Measurements from ENCODE around the gene ZCCHC13. TPM values are rescaled to one million over a fixed set of nuclear protein-coding genes. Genes with fewer than 3 reads are reported as not detected.
"Not testable (repeated sequence)": the region's sequence is repeated elsewhere in the genome, so short reads cannot be mapped to it uniquely, and the experiment has no call there.

Gene ZCCHC13
- polyA plus RNA-seq, 3 donors, result not detected

DNA sequence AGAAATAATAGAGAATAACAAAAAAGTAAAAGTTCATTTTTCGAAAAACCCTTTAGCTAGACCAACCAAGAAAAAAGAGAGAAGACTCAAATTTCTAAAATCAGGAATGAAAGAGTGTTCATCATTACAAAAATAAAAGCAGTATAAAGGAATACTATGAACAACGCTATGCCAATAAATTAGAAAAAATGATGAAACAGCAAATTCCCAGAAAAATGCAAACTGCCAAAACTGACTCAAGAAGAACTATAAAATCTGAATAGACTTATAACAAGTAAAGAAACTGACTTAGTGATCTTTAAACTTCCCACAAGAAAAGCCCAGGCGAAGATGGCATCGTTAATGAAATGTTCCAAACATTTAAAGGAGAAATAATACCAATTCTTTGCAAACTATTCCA is 3.1 kb upstream of the ZCCHC13 start:
- no peak overlapping the region for H3K4me2 ChIP-seq (replicated peaks; ENCODE audit: extremely low read depth, low read length, poor library complexity, severe bottlenecking)
- H3K27ac ChIP-seq (ENCODE audit: low read depth in 1 of 2, low read length in 2 of 2), result no peak overlapping the region
- H3K9ac ChIP-seq (ENCODE audit: insufficient read depth, low read length, poor library complexity, severe bottlenecking), result no peak overlapping the region
- no peaks in the 10 kb centered on the region for H3K79me2 ChIP-seq (ENCODE audit: insufficient read depth, low read length)
- Mint-ChIP-seq H3K4me1 (no peaks in the 10 kb centered on the region), H3K36me3 (no peaks in the 10 kb centered on the region), H3K4me3 (no peak overlapping the region), H3K27me3 (ENCODE audit: low read depth in 3 of 3) (peaks cover 0 to 4% (median 0%) of the 10 kb centered on the region in 3 donors), H3K9me3 (peaks cover 0 to 5% (median 0%) of the 10 kb centered on the region in 7 donors), H3K27ac (no peak overlapping the region)
- H3K4me3 ChIP-seq (replicated peaks in 1 of 3; ENCODE audit: low read depth in 2 of 3, low read length in 3 of 3), result no peak overlapping the region
- intact Hi-C loops (cut with micrococcal nuclease), result no loop called here
- no peaks in the 10 kb centered on the region for H3K27me3 ChIP-seq (ENCODE audit: control insufficient read depth in 2 of 2, insufficient read depth in 2 of 2, low read length in 2 of 2)
- H3K4me1 ChIP-seq (ENCODE audit: control insufficient read depth in 1 of 2, insufficient read depth in 2 of 2, low read length in 2 of 2), result no peaks in the 10 kb centered on the region
- no peaks in the 10 kb centered on the region for H3K9me3 ChIP-seq (replicated peaks in 1 of 2; ENCODE audit: control insufficient read depth in 1 of 2, insufficient read depth in 1 of 2, low read length in 2 of 2)
- DNase-seq, result no peak
- H2AFZ ChIP-seq (ENCODE audit: insufficient read depth, low read depth, low read length, poor library complexity, severe bottlenecking), result no peak overlapping the region
- H3K36me3 ChIP-seq (replicated peaks in 1 of 2; ENCODE audit: control insufficient read depth in 1 of 2, insufficient read depth in 2 of 2, low read length in 2 of 2), result no peaks in the 10 kb centered on the region
- no peaks in the 10 kb centered on the region for H4K20me1 ChIP-seq (ENCODE audit: insufficient read depth, low read length)
- TF ChIP-seq, protein P1, sequence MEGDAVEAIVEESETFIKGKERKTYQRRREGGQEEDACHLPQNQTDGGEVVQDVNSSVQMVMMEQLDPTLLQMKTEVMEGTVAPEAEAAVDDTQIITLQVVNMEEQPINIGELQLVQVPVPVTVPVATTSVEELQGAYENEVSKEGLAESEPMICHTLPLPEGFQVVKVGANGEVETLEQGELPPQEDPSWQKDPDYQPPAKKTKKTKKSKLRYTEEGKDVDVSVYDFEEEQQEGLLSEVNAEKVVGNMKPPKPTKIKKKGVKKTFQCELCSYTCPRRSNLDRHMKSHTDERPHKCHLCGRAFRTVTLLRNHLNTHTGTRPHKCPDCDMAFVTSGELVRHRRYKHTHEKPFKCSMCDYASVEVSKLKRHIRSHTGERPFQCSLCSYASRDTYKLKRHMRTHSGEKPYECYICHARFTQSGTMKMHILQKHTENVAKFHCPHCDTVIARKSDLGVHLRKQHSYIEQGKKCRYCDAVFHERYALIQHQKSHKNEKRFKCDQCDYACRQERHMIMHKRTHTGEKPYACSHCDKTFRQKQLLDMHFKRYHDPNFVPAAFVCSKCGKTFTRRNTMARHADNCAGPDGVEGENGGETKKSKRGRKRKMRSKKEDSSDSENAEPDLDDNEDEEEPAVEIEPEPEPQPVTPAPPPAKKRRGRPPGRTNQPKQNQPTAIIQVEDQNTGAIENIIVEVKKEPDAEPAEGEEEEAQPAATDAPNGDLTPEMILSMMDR (IDR thresholded peaks at IDR 0.05), result no peak
- no CpG with 5 or more reads among the region's 4 CpGs for WGBS (ENCODE audit: insufficient coverage)

DNA sequence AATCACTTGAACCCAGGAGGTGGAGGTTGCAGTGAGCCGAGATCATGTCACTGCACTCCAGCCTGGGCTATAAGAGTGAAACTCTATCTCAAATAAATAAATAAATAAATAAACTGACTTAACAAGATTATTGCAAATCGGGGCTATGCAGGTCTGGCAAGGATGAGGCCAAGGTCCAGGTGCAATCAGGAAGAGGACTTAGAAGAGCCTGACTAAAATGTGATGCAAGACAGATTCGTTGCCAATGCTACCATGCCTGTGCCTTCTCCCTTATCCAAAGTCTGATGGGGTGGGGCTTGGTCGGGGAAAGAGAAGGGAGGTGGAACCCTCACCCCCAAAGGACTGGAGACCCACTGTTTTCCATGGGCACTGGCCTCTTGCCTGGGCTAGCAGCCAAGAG is 14.7 kb downstream of the ZCCHC13 start:
- Histone ChIP-seq H3K27me3 (ENCODE audit: control insufficient read depth in 2 of 2, insufficient read depth in 2 of 2, low read length in 2 of 2) (no peaks in the 10 kb centered on the region), H3K4me1 (ENCODE audit: control insufficient read depth in 1 of 2, insufficient read depth in 2 of 2, low read length in 2 of 2) (no peaks in the 10 kb centered on the region)

DNA sequence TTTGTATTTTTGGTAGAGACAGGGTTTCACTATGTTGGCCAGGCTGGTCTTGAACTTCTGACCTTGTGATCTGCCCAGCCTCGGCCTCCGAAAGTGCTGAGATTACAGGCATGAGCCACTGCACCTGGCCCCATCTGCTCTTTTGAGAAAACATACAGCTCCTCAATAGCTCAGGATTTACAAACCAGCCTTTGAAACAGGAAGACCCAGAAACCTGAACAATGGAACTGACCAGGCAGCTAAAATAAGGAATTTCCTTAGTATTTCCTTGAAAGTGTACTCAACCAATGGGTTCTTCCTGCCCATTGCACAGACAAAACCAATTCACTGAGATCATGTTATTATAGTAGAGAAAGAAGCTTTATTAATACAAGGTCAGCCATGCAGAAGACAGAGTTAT is 15.3 kb downstream of the ZCCHC13 start:
- WGBS (ENCODE audit: insufficient coverage), result 100% methylated on average over 1 of the region's 2 CpGs
- not testable (repeated sequence) for DNase-seq

More for the DNA sequence above, 14.7 kb downstream of the ZCCHC13 start:
- H3K4me3 Mint-ChIP-seq, result no peak overlapping the region
- H3K27me3 Mint-ChIP-seq (ENCODE audit: low read depth in 3 of 3), result peaks cover 0 to 2% (median 2%) of the 10 kb centered on the region in 3 donors
- DNase-seq, result no peak
- H3K9me3 Mint-ChIP-seq, result peaks cover 0 to 1% (median 0%) of the 10 kb centered on the region in 7 donors
- no peaks in the 10 kb centered on the region for H3K79me2 ChIP-seq (ENCODE audit: insufficient read depth, low read length)
- no peak overlapping the region for H3K27ac ChIP-seq (ENCODE audit: low read depth in 1 of 2, low read length in 2 of 2)
- H3K36me3 ChIP-seq (replicated peaks in 1 of 2; ENCODE audit: control insufficient read depth in 1 of 2, insufficient read depth in 2 of 2, low read length in 2 of 2), result no peaks in the 10 kb centered on the region
- no peak overlapping the region for H3K4me2 ChIP-seq (replicated peaks; ENCODE audit: extremely low read depth, low read length, poor library complexity, severe bottlenecking)
- no peaks in the 10 kb centered on the region for H3K4me1 Mint-ChIP-seq
- H3K9me3 ChIP-seq (replicated peaks in 1 of 2; ENCODE audit: control insufficient read depth in 1 of 2, insufficient read depth in 1 of 2, low read length in 2 of 2), result no peaks in the 10 kb centered on the region
- H4K20me1 ChIP-seq (ENCODE audit: insufficient read depth, low read length), result no peaks in the 10 kb centered on the region
- no peak overlapping the region for H3K9ac ChIP-seq (ENCODE audit: insufficient read depth, low read length, poor library complexity, severe bottlenecking)
- no peaks in the 10 kb centered on the region for H3K36me3 Mint-ChIP-seq
- WGBS (ENCODE audit: insufficient coverage), result no CpG with 5 or more reads among the region's 4 CpGs
- no peak overlapping the region for H3K4me3 ChIP-seq (replicated peaks in 1 of 3; ENCODE audit: low read depth in 2 of 3, low read length in 3 of 3)
- TF ChIP-seq, protein P1 (IDR thresholded peaks at IDR 0.05), result no peak
- H2AFZ ChIP-seq (ENCODE audit: insufficient read depth, low read depth, low read length, poor library complexity, severe bottlenecking), result no peak overlapping the region
- no peak overlapping the region for H3K27ac Mint-ChIP-seq
- intact Hi-C loops (cut with micrococcal nuclease), result no loop called here

More for the DNA sequence above, 15.3 kb downstream of the ZCCHC13 start:
- H3K9me3 Mint-ChIP-seq; H3K4me1 ChIP-seq (ENCODE audit: control insufficient read depth in 1 of 2, insufficient read depth in 2 of 2, low read length in 2 of 2); H3K4me2 ChIP-seq (replicated peaks; ENCODE audit: extremely low read depth, low read length, poor library complexity, severe bottlenecking); H3K27ac Mint-ChIP-seq; H3K27me3 ChIP-seq (ENCODE audit: control insufficient read depth in 2 of 2, insufficient read depth in 2 of 2, low read length in 2 of 2); H4K20me1 ChIP-seq (ENCODE audit: insufficient read depth, low read length); H3K27me3 Mint-ChIP-seq (ENCODE audit: low read depth in 3 of 3); H3K36me3 ChIP-seq (replicated peaks in 1 of 2; ENCODE audit: control insufficient read depth in 1 of 2, insufficient read depth in 2 of 2, low read length in 2 of 2); H2AFZ ChIP-seq (ENCODE audit: insufficient read depth, low read depth, low read length, poor library complexity, severe bottlenecking); H3K4me3 Mint-ChIP-seq; intact Hi-C loops (cut with micrococcal nuclease); H3K4me3 ChIP-seq (replicated peaks in 1 of 3; ENCODE audit: low read depth in 2 of 3, low read length in 3 of 3); H3K36me3 Mint-ChIP-seq; H3K4me1 Mint-ChIP-seq; H3K9me3 ChIP-seq (replicated peaks in 1 of 2; ENCODE audit: control insufficient read depth in 1 of 2, insufficient read depth in 1 of 2, low read length in 2 of 2); H3K79me2 ChIP-seq (ENCODE audit: insufficient read depth, low read length); H3K27ac ChIP-seq (ENCODE audit: low read depth in 1 of 2, low read length in 2 of 2); H3K9ac ChIP-seq (ENCODE audit: insufficient read depth, low read length, poor library complexity, severe bottlenecking): not testable (repeated sequence)

Data from CD14-positive monocyte (primary cell).